Esophagus muscularis mucosa (tissue), 4 donors: ENCODE results near the gene PPP1CA. TPM values are rescaled to one million over a fixed set of nuclear protein-coding genes. Genes with fewer than 3 reads are reported as not detected.

Experiments
- DNase-seq: peaks from one replicate; pipeline ENCODE4 v3.0.0-alpha.2; 2017; ENCODE audit errors: extremely low spot score
- H3K27ac ChIP-seq, 4 donors: fragments of 200-600 bp; sonication (generic); replicated peaks in 1 of 4; 1 replicate in 3 of 4; 2 replicates in 1 of 4; pipeline ENCODE4 v1.5.1; 2016 to 2019; ENCODE audit warnings: mild to moderate bottlenecking in 1 of 4
- H3K27me3 ChIP-seq, 4 donors: fragments of 200-600 bp; sonication (generic); one replicate each; pipeline versions ENCODE4 v1.5.1 to v1.6.0; 2016 to 2019
- H3K36me3 ChIP-seq, 4 donors: fragments of 200-600 bp; sonication (generic); one replicate each; pipeline ENCODE4 v1.5.1; 2016 to 2019
- H3K4me1 ChIP-seq, 4 donors: fragments of 200-600 bp; sonication (generic); one replicate each; pipeline ENCODE4 v1.5.1; 2016 to 2019
- H3K4me3 ChIP-seq, 4 donors: fragments of 200-600 bp; sonication (generic); 1 replicate in 2 of 4; 2 replicates in 2 of 4; pipeline ENCODE4 v1.5.1; 2016 to 2019; ENCODE audit warnings: mild to moderate bottlenecking in 4 of 4, moderate library complexity in 1 of 4
- H3K9me3 ChIP-seq, 4 donors: fragments of 200-600 bp; sonication (generic); 1 replicate in 3 of 4; 2 replicates in 1 of 4; pipeline ENCODE4 v1.5.1; 2016 to 2019
- EP300 ChIP-seq: sonication (generic); formaldehyde crosslinking; IDR thresholded peaks from one replicate; pipeline ENCODE4 v1.6.1; 2017; ENCODE audit warnings: antibody characterized with exemption
- POLR2A ChIP-seq: fragments of 450-650 bp; IDR thresholded peaks from one replicate; pipeline ENCODE4 v1.6.1; 2017; ENCODE audit warnings: antibody characterized with exemption, moderate library complexity, mild to moderate bottlenecking, low read depth
- POLR2AphosphoS5 ChIP-seq, 2 donors: sonication (generic); formaldehyde crosslinking; IDR thresholded peaks; one replicate each; pipeline ENCODE4 v1.6.1; 2017; ENCODE audit warnings: antibody characterized with exemption in 2 of 2
- WGBS: methylation state at CpG from one replicate; pipeline ENCODE4 v1.1.5; 2018; 5-methylcytosine and 5-hydroxymethylcytosine counted together
- intact Hi-C: fragments of 100-400 bp; cut with DNase I; formaldehyde crosslinking; loops from one replicate; pipeline ENCODE4 v1.15.1; 2023
- total RNA-seq, 4 donors: library from RNA; depleted of rRNA; stranded (reverse); fragments of >200 nt; gene quantifications; one replicate each; pipeline versions ENCODE4 v1.1.0 to v1.2.1, GENCODE V29; 2016
- TF ChIP-seq, protein P1 (sequence below), 3 experiments: fragments of 200-600 bp in 2 of 3; fragments of 450-650 bp in 1 of 3; sonication (generic) in 2 of 3; IDR thresholded peaks; one replicate each; pipeline ENCODE4 v1.5.1; 2017 to 2019; ENCODE audit warnings: antibody characterized with exemption in 3 of 3, mild to moderate bottlenecking in 2 of 3, moderate library complexity in 1 of 3

The PPP1CA gene
- total RNA-seq, 4 donors from 2014 or later, result 56.9 to 87.3 (median 78.7) TPM

DNA sequence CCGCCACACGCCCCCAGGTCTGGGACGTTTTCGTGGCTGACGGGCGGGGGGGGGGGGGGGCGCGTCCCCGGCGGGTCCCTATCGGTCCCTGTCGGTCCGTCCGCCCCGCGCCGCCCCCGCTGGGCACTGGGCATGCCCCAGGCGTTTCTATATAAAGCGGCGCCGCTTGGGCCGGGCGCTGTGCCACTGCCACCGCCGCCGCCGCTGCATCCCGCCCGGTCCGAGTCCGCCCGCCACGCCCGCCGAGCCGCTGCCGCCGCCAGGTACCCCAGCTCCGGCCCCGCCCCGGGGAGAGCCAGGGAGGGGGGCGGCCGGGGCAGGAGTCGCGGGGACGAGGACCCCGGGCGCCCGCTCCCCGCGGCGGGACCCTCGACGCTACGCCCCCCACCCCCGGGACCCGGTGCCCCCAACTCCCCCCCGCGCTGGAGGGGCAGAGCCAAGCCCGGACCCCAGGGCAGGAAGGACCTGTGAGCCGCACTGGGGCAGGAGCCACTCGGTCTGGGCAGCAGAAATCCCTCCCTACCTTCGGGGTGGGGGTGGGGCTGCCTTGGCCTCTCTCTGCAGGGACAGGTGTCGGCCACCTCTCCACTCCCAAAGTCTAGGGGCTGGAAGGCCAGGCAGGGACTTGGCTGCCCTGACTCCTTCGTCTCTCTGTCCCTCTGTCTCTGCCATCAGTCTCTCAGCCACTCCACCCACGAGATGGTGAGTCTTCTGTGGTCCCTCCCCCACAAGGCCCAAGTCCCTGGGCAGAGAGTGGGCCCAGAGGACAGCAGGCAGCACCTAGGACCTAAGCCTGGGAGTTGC is 14.0 kb upstream of the PPP1CA start, which contains the start of gene CARNS1:
Gene CARNS1 (plus strand): TSS at position 178 of the 804 bp plus-strand sequence. CDS start 522 bp downstream, at position 700.
- WGBS, result 17% methylated on average over 13 of the region's 67 CpGs
- peaks cover 49 to 59% (median 51%) of the 10 kb centered on the region in 4 donors for H3K4me1 ChIP-seq
- peaks cover 0 to 26% (median 2%) of the 10 kb centered on the region in 4 donors for H3K27me3 ChIP-seq
- no peaks in the 10 kb centered on the region for H3K36me3 ChIP-seq
- H3K4me3 ChIP-seq, result peak within 1 kb of the TSS; percentile 46 to 60 (median 50)
- no peak for TF ChIP-seq POLR2A
- no peak for TF ChIP-seq EP300
- TF ChIP-seq, protein P1, sequence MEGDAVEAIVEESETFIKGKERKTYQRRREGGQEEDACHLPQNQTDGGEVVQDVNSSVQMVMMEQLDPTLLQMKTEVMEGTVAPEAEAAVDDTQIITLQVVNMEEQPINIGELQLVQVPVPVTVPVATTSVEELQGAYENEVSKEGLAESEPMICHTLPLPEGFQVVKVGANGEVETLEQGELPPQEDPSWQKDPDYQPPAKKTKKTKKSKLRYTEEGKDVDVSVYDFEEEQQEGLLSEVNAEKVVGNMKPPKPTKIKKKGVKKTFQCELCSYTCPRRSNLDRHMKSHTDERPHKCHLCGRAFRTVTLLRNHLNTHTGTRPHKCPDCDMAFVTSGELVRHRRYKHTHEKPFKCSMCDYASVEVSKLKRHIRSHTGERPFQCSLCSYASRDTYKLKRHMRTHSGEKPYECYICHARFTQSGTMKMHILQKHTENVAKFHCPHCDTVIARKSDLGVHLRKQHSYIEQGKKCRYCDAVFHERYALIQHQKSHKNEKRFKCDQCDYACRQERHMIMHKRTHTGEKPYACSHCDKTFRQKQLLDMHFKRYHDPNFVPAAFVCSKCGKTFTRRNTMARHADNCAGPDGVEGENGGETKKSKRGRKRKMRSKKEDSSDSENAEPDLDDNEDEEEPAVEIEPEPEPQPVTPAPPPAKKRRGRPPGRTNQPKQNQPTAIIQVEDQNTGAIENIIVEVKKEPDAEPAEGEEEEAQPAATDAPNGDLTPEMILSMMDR (IDR thresholded peaks at IDR 0.05), result no peak
- TF ChIP-seq POLR2AphosphoS5 (IDR thresholded peaks at IDR 0.05), result no peak
- H3K27ac ChIP-seq, result peak within 1 kb of the TSS; percentile 56 to 70 (median 67)
- H3K9me3 ChIP-seq, result no peaks in the 10 kb centered on the region
- no peak for DNase-seq
- intact Hi-C loops, result no loop called here

DNA sequence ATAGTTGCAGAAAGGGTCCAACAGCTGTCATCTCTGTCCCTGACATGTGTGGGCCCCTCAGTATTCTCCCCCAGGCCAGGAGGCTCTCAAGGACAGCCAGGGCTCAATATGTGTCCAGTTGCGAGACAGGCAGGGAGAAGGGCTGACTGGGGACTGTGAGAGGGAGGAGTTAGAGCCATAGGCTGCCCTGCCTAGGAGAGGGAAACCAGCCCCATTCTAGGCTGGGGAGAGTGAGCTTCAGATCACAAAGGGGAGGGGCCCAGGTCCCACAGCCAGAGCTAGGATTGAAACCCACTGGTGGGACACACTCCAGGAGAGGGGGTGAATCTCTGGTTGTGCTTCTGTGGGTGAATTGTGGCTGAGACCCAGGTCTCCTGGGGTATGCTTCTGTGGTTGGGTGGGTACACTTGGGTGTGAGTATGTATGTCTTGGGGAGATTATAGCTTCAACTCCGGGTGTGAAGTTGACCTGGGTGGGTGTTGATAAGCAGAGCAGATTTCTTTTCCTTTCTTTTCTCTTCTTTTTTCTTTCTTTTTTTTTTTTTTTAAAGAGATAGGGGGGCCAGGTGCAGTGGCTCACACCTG is 11.7 kb upstream of the PPP1CA start:
- Histone ChIP-seq H3K4me3 (no peak overlapping the region), H3K36me3 (no peaks in the 10 kb centered on the region), H3K27me3 (peaks cover 0 to 49% (median 10%) of the 10 kb centered on the region in 4 donors), H3K9me3 (no peaks in the 10 kb centered on the region), H3K27ac (no peak overlapping the region), H3K4me1 (peaks cover 32 to 55% (median 42%) of the 10 kb centered on the region in 4 donors)
- no peak for DNase-seq
- TF ChIP-seq POLR2A (no peak), EP300 (no peak)
- intact Hi-C loops, result no loop called here
- 64% methylated on average over 1 of the region's 2 CpGs for WGBS

DNA sequence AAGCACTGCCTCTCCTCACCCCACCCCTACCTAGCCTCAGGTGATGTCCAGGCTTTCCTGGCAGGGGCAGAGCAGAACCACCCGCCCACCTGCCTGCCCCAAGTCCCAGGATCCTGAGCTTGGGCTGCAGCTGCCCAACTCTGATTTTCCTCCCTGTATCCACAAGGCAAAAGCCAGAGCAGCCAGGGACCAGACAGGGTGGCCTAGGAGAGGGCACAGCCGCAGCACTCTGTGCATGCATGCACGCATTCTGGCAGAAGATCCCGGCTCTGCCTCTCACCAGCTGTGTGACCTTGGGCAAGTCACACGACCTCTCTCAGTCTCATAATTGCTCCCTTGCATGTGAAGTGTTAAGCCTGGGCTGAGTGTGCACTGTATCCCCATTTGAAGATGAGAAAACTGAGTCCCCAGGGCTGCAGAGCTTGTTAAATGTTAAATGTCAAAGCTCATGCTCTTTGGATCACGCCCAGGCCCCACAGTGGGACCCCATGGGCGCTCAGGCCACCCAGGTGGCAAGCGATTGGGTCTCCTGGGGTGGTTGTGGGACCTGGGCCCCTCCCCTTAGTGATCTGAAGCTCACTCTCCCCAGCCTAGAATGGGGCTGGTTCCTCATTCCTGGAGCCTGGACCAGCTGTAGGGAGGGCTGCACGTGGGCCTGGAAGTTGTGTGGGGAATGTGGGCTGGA is 11.0 kb upstream of the PPP1CA start:
- Histone ChIP-seq H3K27ac (no peak overlapping the region), H3K36me3 (no peaks in the 10 kb centered on the region), H3K27me3 (peaks cover 0 to 56% (median 10%) of the 10 kb centered on the region in 4 donors), H3K4me1 (peaks cover 26 to 50% (median 39%) of the 10 kb centered on the region in 4 donors), H3K4me3 (no peak overlapping the region), H3K9me3 (no peaks in the 10 kb centered on the region)
- DNase-seq, result no peak
- intact Hi-C loops, result no loop called here
- 82% methylated on average over 2 of the region's 9 CpGs for WGBS
- TF ChIP-seq, protein P1 (IDR thresholded peaks at IDR 0.05), result no peak
- TF ChIP-seq POLR2AphosphoS5 (IDR thresholded peaks at IDR 0.05) (no peak), EP300 (no peak), POLR2A (no peak)

DNA sequence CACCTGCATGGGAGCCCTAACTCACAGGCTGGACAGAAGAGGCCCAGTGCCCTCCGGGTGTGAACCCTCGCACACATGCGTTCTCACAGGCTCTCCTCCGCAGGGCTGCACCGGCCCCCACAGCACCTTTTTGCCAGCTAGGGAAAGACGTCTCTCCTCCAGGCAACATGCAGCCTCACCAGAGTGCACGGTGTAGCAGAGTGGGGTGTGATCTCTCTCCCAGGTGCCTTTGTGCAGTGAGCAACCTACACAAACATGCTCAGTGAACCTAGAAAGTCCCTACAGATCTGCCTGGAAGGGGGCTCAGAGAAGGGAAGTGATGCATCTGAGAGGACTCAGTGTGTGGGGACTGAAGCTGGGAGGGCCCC is 10.1 kb upstream of the PPP1CA start:
- Histone ChIP-seq H3K27me3 (peaks cover 0 to 65% (median 10%) of the 10 kb centered on the region in 4 donors), H3K9me3 (no peaks in the 10 kb centered on the region), H3K4me3 (no peak overlapping the region), H3K36me3 (no peaks in the 10 kb centered on the region), H3K27ac (no peak overlapping the region), H3K4me1 (peaks cover 17 to 41% (median 31%) of the 10 kb centered on the region in 4 donors)
- TF ChIP-seq, protein P1 (IDR thresholded peaks at IDR 0.05), result no peak
- TF ChIP-seq EP300 (no peak), POLR2AphosphoS5 (IDR thresholded peaks at IDR 0.05) (no peak), POLR2A (no peak)
- DNase-seq, result no peak
- WGBS, result 65% methylated on average over 7 of the region's 7 CpGs
- intact Hi-C loops, result no loop called here
